Endothelial cell of umbilical vein (primary cell): ENCODE results near the gene GLRX5. TPM values are rescaled to one million over a fixed set of nuclear protein-coding genes. Genes with fewer than 3 reads are reported as not detected.

Experiments used
- BruUV-seq: library from RNA; stranded (reverse); fragments of 400-500 nt; replicated peaks from 2 replicates; lab custom pipeline; 2021; lab: Mats Ljungman, UMichigan
- CTCF ChIA-PET: fragments of 300-600, 350-600 bp; sonication (Branson Sonifier 250); formaldehyde crosslinking; loops from one replicate; lab custom pipeline; 2021; ENCODE audit warnings: antibody characterized with exemption, inconsistent platforms; lab: Charles Lee
- POLR2A ChIA-PET: fragments of 300-600, 350-600 bp; sonication (Branson Sonifier 250); formaldehyde crosslinking; loops from one replicate; lab custom pipeline; 2021; ENCODE audit warnings: antibody characterized with exemption, inconsistent platforms; lab: Charles Lee
- DNase-seq: peaks from one replicate; pipeline ENCODE4 v3.0.0-alpha.2; 2011; ENCODE audit warnings: low read depth, low spot score
- FAIRE-seq: peaks from 2 replicates; lab custom pipeline; 2011; peaks lifted over from hg19 to GRCh38; lab: Jason Lieb, UNC
- H2AFZ ChIP-seq: 2 replicates; pipeline ENCODE4 v1.6.0; 2012; ENCODE audit warnings: low read depth, low read length, control low read depth, inconsistent platforms
- H3K27ac ChIP-seq: 2 replicates; pipeline ENCODE4 v1.5.1; 2011; ENCODE audit warnings: low read depth, mild to moderate bottlenecking, control low read depth, low read length, moderate library complexity; ENCODE audit not compliant: insufficient read depth
- H3K27me3 ChIP-seq, 2 experiments: 2 replicates each; pipeline versions ENCODE4 v1.6.0 to v1.6.1; 2011; ENCODE audit warnings: low read length in 2 of 2, mixed read lengths in 1 of 2; ENCODE audit not compliant: control insufficient read depth in 2 of 2, insufficient read depth in 2 of 2
- H3K36me3 ChIP-seq, 2 experiments: 2 replicates in 1 of 2; 3 replicates in 1 of 2; pipeline ENCODE4 v1.5.1; 2011; ENCODE audit warnings: low read length in 2 of 2, mild to moderate bottlenecking in 1 of 2, moderate library complexity in 1 of 2; ENCODE audit not compliant: control insufficient read depth in 2 of 2, insufficient read depth in 2 of 2; ENCODE audit errors: extremely low read depth in 1 of 2
- H3K4me1 ChIP-seq: 3 replicates; pipeline ENCODE4 v1.5.1; 2011; ENCODE audit warnings: mild to moderate bottlenecking, low read length; ENCODE audit not compliant: control insufficient read depth, insufficient read depth; ENCODE audit errors: extremely low read depth
- H3K4me2 ChIP-seq: 2 replicates; pipeline ENCODE4 v1.6.1; 2011; ENCODE audit warnings: low read length, control low read depth, mixed read lengths; ENCODE audit not compliant: insufficient read depth
- H3K4me3 ChIP-seq, 3 experiments: fragments of 200-600 bp in 1 of 3; sonication (generic), shearing (Covaris generic) in 1 of 3; replicated peaks in 1 of 3; 2 replicates each; pipeline ENCODE4 v1.5.1; 2011 to 2016; ENCODE audit warnings: control low read depth in 3 of 3, low read length in 3 of 3, mild to moderate bottlenecking in 2 of 3, inconsistent platforms in 1 of 3, low read depth in 1 of 3, moderate library complexity in 1 of 3; ENCODE audit not compliant: insufficient read depth in 1 of 3
- H3K79me2 ChIP-seq: 2 replicates; pipeline ENCODE4 v1.6.0; 2012; ENCODE audit warnings: low read length, inconsistent platforms; ENCODE audit not compliant: control insufficient read depth, insufficient read depth
- H3K9ac ChIP-seq: replicated peaks from 2 replicates; pipeline ENCODE3; 2011; ENCODE audit warnings: low read length, control low read depth; ENCODE audit not compliant: insufficient read depth; ENCODE audit errors: extremely low read depth
- H3K9me1 ChIP-seq: replicated peaks from 3 replicates; pipeline ENCODE4 v1.6.0; 2011; ENCODE audit warnings: mild to moderate bottlenecking, low read length; ENCODE audit not compliant: control insufficient read depth, insufficient read depth; ENCODE audit errors: extremely low read depth
- H3K9me3 ChIP-seq: replicated peaks from 2 replicates; pipeline ENCODE4 v1.5.1; 2012; ENCODE audit warnings: low read length, inconsistent platforms; ENCODE audit not compliant: control insufficient read depth, insufficient read depth
- H4K20me1 ChIP-seq: replicated peaks from 2 replicates; pipeline ENCODE3; 2011; ENCODE audit warnings: mild to moderate bottlenecking, low read length; ENCODE audit not compliant: control insufficient read depth, insufficient read depth; ENCODE audit errors: extremely low read depth
- CTCF ChIP-seq, 2 donors: IDR thresholded peaks; 1 replicate in 1 of 2; 2 replicates in 1 of 2; pipeline ENCODE4 v1.5.1; 2011; ENCODE audit warnings: low read length in 2 of 2, mild to moderate bottlenecking in 2 of 2, moderate library complexity in 2 of 2, control low read depth in 1 of 2, inconsistent platforms in 1 of 2, low read depth in 1 of 2; ENCODE audit not compliant: insufficient read depth in 1 of 2; ENCODE audit errors: extremely low read depth in 1 of 2
- EZH2 ChIP-seq: IDR thresholded peaks from 2 replicates; pipeline ENCODE4 v1.6.1; 2012; ENCODE audit warnings: borderline replicate concordance, low read depth, mild to moderate bottlenecking, moderate library complexity, low read length, inconsistent platforms; ENCODE audit not compliant: severe bottlenecking
- FOS ChIP-seq: IDR thresholded peaks from 2 replicates; pipeline ENCODE4 v1.6.1; 2011; ENCODE audit warnings: mild to moderate bottlenecking, low read length, moderate library complexity, borderline replicate concordance; ENCODE audit not compliant: insufficient read depth
- JUN ChIP-seq: IDR thresholded peaks from 2 replicates; pipeline ENCODE4 v1.6.1; 2011; ENCODE audit warnings: borderline replicate concordance, low read depth; ENCODE audit not compliant: insufficient read length, insufficient read depth
- MAX ChIP-seq: IDR thresholded peaks from 2 replicates; pipeline ENCODE4 v1.6.1; 2011; ENCODE audit not compliant: insufficient read depth, insufficient read length
- POLR2A ChIP-seq: IDR thresholded peaks from 2 replicates; pipeline ENCODE4 v1.6.1; 2012; ENCODE audit warnings: low read depth, mild to moderate bottlenecking, control low read depth, low read length
- POLR2AphosphoS5 ChIP-seq: IDR thresholded peaks from 2 replicates; pipeline ENCODE4 v1.6.1; 2012; ENCODE audit warnings: low read depth, mild to moderate bottlenecking, control low read depth, low read length, moderate library complexity; ENCODE audit not compliant: insufficient read depth
- dilution Hi-C: fragments of 300-500 bp; cut with MboI; formaldehyde crosslinking; loops from one replicate; pipeline ENCODE4 v1.15.0; 2019; ENCODE audit warnings: low sequenced_read_pairs; ENCODE audit not compliant: extremely low pct_ligation_motif_present
- intact Hi-C: fragments of 100-400 bp; cut with micrococcal nuclease; formaldehyde crosslinking; loops from one replicate; pipeline ENCODE4 v1.10.0; 2022
- polyA plus RNA-seq, 4 experiments: library from polyadenylated mRNA; depleted of rRNA in 3 of 4; stranded (reverse) in 3 of 4; unstranded in 1 of 4; fragments of >200 nt; gene quantifications; 2 replicates each; pipeline versions ENCODE4 v1.2.1 to v1.2.3, GENCODE V29; 2011 to 2012; ENCODE audit warnings: missing spikeins in 1 of 4
- total RNA-seq: library from RNA; stranded (reverse); gene quantifications from 2 replicates; pipeline ENCODE4 v1.2.3, GENCODE V29; 2021

GLRX5 gene
- total and polyA plus RNA-seq, 2 donors (not counting 3 experiments of a cell fraction or from before 2014, with no cell fraction given): 42.6 to 52.0 TPM

- H4K20me1 ChIP-seq: no peaks in the 10 kb centered on the region
- intact Hi-C loops (no loop called here), dilution Hi-C loops (no loop called here)
- no peak overlapping the region for H3K4me2 ChIP-seq
- no peaks in the 10 kb centered on the region for H3K36me3 ChIP-seq
- no peaks in the 10 kb centered on the region for H3K79me2 ChIP-seq
- no peak overlapping the region for H2AFZ ChIP-seq
- no peaks in the 10 kb centered on the region for H3K9me3 ChIP-seq
- no TSS peak for BruUV-seq
- no peak overlapping the region for H3K9ac ChIP-seq
- POLR2A ChIA-PET: no interaction called here
- H3K9me1 ChIP-seq: no peaks in the 10 kb centered on the region
- peaks cover 4% of the 10 kb centered on the region for H3K4me1 ChIP-seq
- no peak for TF ChIP-seq POLR2AphosphoS5
- TF ChIP-seq JUN: no peak
- TF ChIP-seq POLR2A: no peak
- TF ChIP-seq EZH2: no peak
- TF ChIP-seq CTCF (IDR thresholded peaks at IDR 0.05; ENCODE audit: extremely low read depth in 1 of 2, insufficient read depth in 1 of 2, low read depth in 1 of 2, low read length in 2 of 2): no peak
- no peak for TF ChIP-seq FOS
- TF ChIP-seq MAX: no peak
- FAIRE-seq: no peak
- H3K4me3 ChIP-seq: no peak overlapping the region
- DNase-seq: no peak
- H3K27ac ChIP-seq: no peak overlapping the region
- CTCF ChIA-PET: interaction anchor here (0.7 kb wide), 1 partner anchor 43 kb away, joined by 3 read pairs; no protein-coding TSS in a partner anchor
- no peaks in the 10 kb centered on the region for H3K27me3 ChIP-seq
These were observed 46.3 kb upstream of the GLRX5 start for GRCh38 chr14:95488376-95489213.
